K562 (cell line): ENCODE data around the gene PDE4D.

Experiments
- SP1 ChIP-seq: sonication (generic); formaldehyde crosslinking; IDR thresholded peaks from 2 replicates; pipeline ENCODE4 v1.8.1; 2022; ENCODE audit warnings: mild to moderate bottlenecking, missing genetic modification reagents
- TAF1 ChIP-seq: IDR thresholded peaks from 2 replicates; pipeline ENCODE4 v1.6.1; 2011; ENCODE audit warnings: mild to moderate bottlenecking, low read length, moderate library complexity; ENCODE audit not compliant: insufficient read depth, control insufficient read depth, severe bottlenecking; ENCODE audit errors: extremely low read depth
- TF ChIP-seq, protein P1 (sequence below), 2 experiments: IDR thresholded peaks; 2 replicates each; pipeline ENCODE4 v1.6.1; 2011; ENCODE audit warnings: borderline replicate concordance in 1 of 2, control low read depth in 1 of 2, low read depth in 1 of 2, low read length in 1 of 2, mild to moderate bottlenecking in 1 of 2, mixed read lengths in 1 of 2, moderate library complexity in 1 of 2; ENCODE audit not compliant: insufficient read depth in 1 of 2, insufficient read length in 1 of 2, poor library complexity in 1 of 2, severe bottlenecking in 1 of 2; ENCODE audit errors: extremely low read depth in 1 of 2

DNA sequence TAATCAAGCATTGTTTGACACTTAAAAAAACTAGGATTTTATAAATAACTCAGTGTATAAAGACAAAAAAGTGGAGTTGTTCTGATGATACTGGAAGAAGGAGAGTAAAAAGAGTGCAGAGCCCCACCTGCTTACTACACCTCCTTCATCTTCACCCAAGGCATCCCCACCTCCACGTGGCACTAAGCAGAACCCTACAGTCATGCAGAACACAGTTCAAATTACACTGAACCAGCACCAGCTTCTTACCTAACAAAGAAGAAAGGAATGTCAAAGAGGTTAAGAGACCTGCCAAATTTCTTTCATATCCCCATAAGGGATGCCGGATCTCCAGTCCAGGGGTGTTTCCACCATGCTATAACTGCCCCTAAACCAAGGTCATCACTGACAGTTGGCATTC lies 55.5 kb downstream of the PDE4D start:
- TF ChIP-seq TAF1, result no peak
- TF ChIP-seq SP1, result no peak
- TF ChIP-seq, protein P1, sequence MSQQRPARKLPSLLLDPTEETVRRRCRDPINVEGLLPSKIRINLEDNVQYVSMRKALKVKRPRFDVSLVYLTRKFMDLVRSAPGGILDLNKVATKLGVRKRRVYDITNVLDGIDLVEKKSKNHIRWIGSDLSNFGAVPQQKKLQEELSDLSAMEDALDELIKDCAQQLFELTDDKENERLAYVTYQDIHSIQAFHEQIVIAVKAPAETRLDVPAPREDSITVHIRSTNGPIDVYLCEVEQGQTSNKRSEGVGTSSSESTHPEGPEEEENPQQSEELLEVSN (IDR thresholded peaks at IDR 0.05; ENCODE audit: borderline replicate concordance in 1 of 2, extremely low read depth in 1 of 2, insufficient read depth in 1 of 2, insufficient read length in 1 of 2, low read depth in 1 of 2, low read length in 1 of 2, poor library complexity in 1 of 2, severe bottlenecking in 1 of 2), result no peak
